T follicular helper cell (primary cell): ENCODE measurements around the gene PTPRM.

ENCODE experiments used
- DNase-seq: peaks from one replicate; pipeline ENCODE4 v3.0.0-alpha.2; 2020; ENCODE audit warnings: low read depth

PTPRM gene

GRCh38 chr18:8117006-8117371 lies 549.9 kb downstream of the PTPRM start:
- no peak for DNase-seq

GRCh38 chr18:8121101-8121500 lies 554.0 kb downstream of the PTPRM start:
- no peak for DNase-seq

GRCh38 chr18:8121942-8122480 lies 554.9 kb downstream of the PTPRM start:
- DNase-seq, result no peak

- no peak for DNase-seq
Observed at GRCh38 chr18:8124232-8125146, 557.4 kb downstream of the PTPRM start.

- DNase-seq, result no peak
Observed at GRCh38 chr18:8130096-8130495, 563.0 kb downstream of the PTPRM start.

GRCh38 chr18:8133032-8133431 lies 565.9 kb downstream of the PTPRM start:
- no peak for DNase-seq

- DNase-seq, result no peak
Observed at GRCh38 chr18:8133888-8134287, 566.8 kb downstream of the PTPRM start.

- no peak for DNase-seq
Observed at GRCh38 chr18:8139127-8139527, 572.0 kb downstream of the PTPRM start.

- no peak for DNase-seq
Observed at GRCh38 chr18:8139891-8140406, 572.8 kb downstream of the PTPRM start.

GRCh38 chr18:8140841-8141501 lies 573.9 kb downstream of the PTPRM start:
- no peak for DNase-seq

GRCh38 chr18:8142131-8142711 lies 575.1 kb downstream of the PTPRM start:
- no peak for DNase-seq

- DNase-seq, result no peak
Observed at GRCh38 chr18:8142932-8143331, 575.8 kb downstream of the PTPRM start.

GRCh38 chr18:8151181-8151580 lies 584.1 kb downstream of the PTPRM start:
- no peak for DNase-seq

- no peak for DNase-seq
Observed at GRCh38 chr18:8153887-8154583, 586.9 kb downstream of the PTPRM start.

- no peak for DNase-seq
Observed at GRCh38 chr18:8162802-8163201, 595.7 kb downstream of the PTPRM start.

GRCh38 chr18:8163286-8163959 lies 596.3 kb downstream of the PTPRM start:
- no peak for DNase-seq

- no peak for DNase-seq
Observed at GRCh38 chr18:8165095-8165494, 598.0 kb downstream of the PTPRM start.

GRCh38 chr18:8167026-8167425 lies 599.9 kb downstream of the PTPRM start:
- DNase-seq, result no peak

- DNase-seq, result no peak
Observed at GRCh38 chr18:8167673-8168072, 600.6 kb downstream of the PTPRM start.

- no peak for DNase-seq
Observed at GRCh38 chr18:8169722-8170121, 602.6 kb downstream of the PTPRM start.

- no peak for DNase-seq
Observed at GRCh38 chr18:8174771-8175170, 607.7 kb downstream of the PTPRM start.
